HEK293 (cell line): Measurements from ENCODE around the gene VEZT.
A peak's percentile ranks its signal among the peaks of the same experiment; 100 is the strongest.

Experiments used
- CTCF ChIA-PET: fragments of 350-600 bp; formaldehyde crosslinking; extraction: SDS; loops from one replicate; lab custom pipeline; 2021; ENCODE audit warnings: antibody characterized with exemption; lab: Yijun Ruan, JAX
- POLR2A ChIA-PET: fragments of 300-600 bp; formaldehyde crosslinking; extraction: SDS; loops from one replicate; lab custom pipeline; 2020; ENCODE audit warnings: antibody characterized with exemption, inconsistent platforms; lab: Yijun Ruan, JAX
- H3K27ac ChIP-seq: fragments of 200-500 bp; sonication (Bioruptor generic); 2 replicates; pipeline ENCODE4 v1.5.1; 2014; ENCODE audit warnings: low read depth, low read length, control low read depth, inconsistent platforms; ENCODE audit errors: extremely low read depth
- H3K36me3 ChIP-seq, 2 experiments: fragments of 200-500 bp in 1 of 2; sonication (Bioruptor generic) in 1 of 2; 1 replicate in 1 of 2; 2 replicates in 1 of 2; pipeline ENCODE4 v1.5.1; 2014 to 2017; ENCODE audit warnings: inconsistent platforms in 2 of 2, low read length in 2 of 2; ENCODE audit not compliant: control insufficient read depth in 2 of 2, insufficient read depth in 1 of 2
- H3K4me1 ChIP-seq: fragments of 200-500 bp; sonication (Bioruptor generic); 2 replicates; pipeline ENCODE4 v1.5.1; 2014; ENCODE audit warnings: mild to moderate bottlenecking, low read length, inconsistent platforms; ENCODE audit not compliant: control insufficient read depth, insufficient read depth
- H3K4me3 ChIP-seq: 2 replicates; pipeline ENCODE4 v1.5.1; 2011; ENCODE audit warnings: low read depth, mild to moderate bottlenecking, control low read depth, low read length, moderate library complexity
- H3K9me3 ChIP-seq: fragments of 200-500 bp; sonication (Bioruptor generic); 2 replicates; pipeline ENCODE4 v1.5.1; 2014; ENCODE audit warnings: low read depth, low read length, inconsistent platforms; ENCODE audit not compliant: control insufficient read depth, insufficient read depth
- ATF2 ChIP-seq: fragments of 450-650 bp; formaldehyde crosslinking; IDR thresholded peaks from 2 replicates; pipeline ENCODE4 v1.5.1; 2016; ENCODE audit warnings: missing biosample characterization, missing genetic modification characterization, low read depth
- GFI1B ChIP-seq: fragments of 450-650 bp; formaldehyde crosslinking; IDR thresholded peaks from 2 replicates; pipeline ENCODE4 v1.5.1; 2016; ENCODE audit warnings: missing biosample characterization, missing genetic modification characterization
- MEIS1 ChIP-seq: sonication (generic); formaldehyde crosslinking; IDR thresholded peaks from 2 replicates; pipeline ENCODE4 v1.8.1; 2022; ENCODE audit warnings: missing genetic modification reagents, mild to moderate bottlenecking, borderline replicate concordance
- PRDM1 ChIP-seq: fragments of 450-650 bp; formaldehyde crosslinking; IDR thresholded peaks from 2 replicates; pipeline ENCODE4; 2016; ENCODE audit warnings: missing biosample characterization, missing genetic modification characterization
- RBAK ChIP-seq: fragments of 450-650 bp; formaldehyde crosslinking; IDR thresholded peaks from 2 replicates; pipeline ENCODE4 v1.5.1; 2016; ENCODE audit warnings: missing biosample characterization, missing genetic modification characterization
- ZBTB21 ChIP-seq: fragments of 450-650 bp; formaldehyde crosslinking; IDR thresholded peaks from 2 replicates; pipeline ENCODE4 v1.5.1; 2017; ENCODE audit warnings: missing biosample characterization, missing genetic modification characterization
- ZBTB6 ChIP-seq: fragments of 450-650 bp; formaldehyde crosslinking; IDR thresholded peaks from 2 replicates; pipeline ENCODE4 v1.5.1; 2017; ENCODE audit warnings: missing biosample characterization, missing genetic modification characterization
- ZNF391 ChIP-seq: fragments of 450-650 bp; formaldehyde crosslinking; IDR thresholded peaks from 2 replicates; pipeline ENCODE4 v1.5.1; 2016; ENCODE audit warnings: low read depth, missing biosample characterization, missing genetic modification characterization, borderline replicate concordance
- ZNF521 ChIP-seq: fragments of 450-650 bp; formaldehyde crosslinking; IDR thresholded peaks from 2 replicates; pipeline ENCODE4 v1.5.1; 2017; ENCODE audit warnings: missing biosample characterization, mild to moderate bottlenecking, missing genetic modification characterization
- ZNF555 ChIP-seq: fragments of 450-650 bp; formaldehyde crosslinking; conservative IDR thresholded peaks from 2 replicates; pipeline ENCODE4 v1.5.1; 2017; ENCODE audit warnings: missing biosample characterization, mild to moderate bottlenecking, missing genetic modification characterization, inconsistent platforms
- ZNF580 ChIP-seq: fragments of 450-650 bp; formaldehyde crosslinking; IDR thresholded peaks from 2 replicates; pipeline ENCODE4 v1.5.1; 2016; ENCODE audit warnings: missing biosample characterization, missing genetic modification characterization
- ZNF747 ChIP-seq: fragments of 450-650 bp; formaldehyde crosslinking; IDR thresholded peaks from 2 replicates; pipeline ENCODE4 v1.5.1; 2016; ENCODE audit warnings: missing biosample characterization, missing genetic modification characterization

VEZT gene

GRCh38 chr12:95182868-95183415, 34.7 kb upstream of the VEZT start:
- Histone ChIP-seq H3K4me3 (no peak overlapping the region), H3K27ac (no peak overlapping the region), H3K36me3 (no peaks in the 10 kb centered on the region), H3K4me1 (peaks cover 5% of the 10 kb centered on the region; the same call in 1 of the 2 replicates), H3K9me3 (no peaks in the 10 kb centered on the region)
- ChIA-PET POLR2A (no interaction called here), CTCF (no interaction called here)
- TF ChIP-seq ZNF521 (tag by site-specific recombination) (no peak), ZNF747 (no peak), ZBTB6 (no peak)

- Histone ChIP-seq H3K4me1 (peaks cover 10% of the 10 kb centered on the region; the same call in 1 of the 2 replicates), H3K27ac (no peak overlapping the region), H3K36me3 (no peaks in the 10 kb centered on the region), H3K9me3 (no peaks in the 10 kb centered on the region), H3K4me3 (no peak overlapping the region)
- no peak for TF ChIP-seq ZNF391 (tag by site-specific recombination)
- POLR2A ChIA-PET = no interaction called here
- CTCF ChIA-PET = no interaction called here
These were observed 33.5 kb upstream of the VEZT start for GRCh38 chr12:95184121-95184520.

- ChIA-PET POLR2A (no interaction called here), CTCF (no interaction called here)
- H3K4me3 ChIP-seq = no peak overlapping the region
- H3K9me3 ChIP-seq = no peaks in the 10 kb centered on the region
- H3K36me3 ChIP-seq = no peaks in the 10 kb centered on the region
- peaks cover 10% of the 10 kb centered on the region; the same call in 1 of the 2 replicates for H3K4me1 ChIP-seq
- TF ChIP-seq ZNF580 (tag by site-specific recombination) = no peak
- TF ChIP-seq PRDM1 (tag by site-specific recombination) = peak; percentile 76
- no peak for TF ChIP-seq GFI1B
- no peak for TF ChIP-seq ATF2
- TF ChIP-seq ZBTB21 (tag by site-specific recombination) = no peak
- TF ChIP-seq ZNF555 (tag by site-specific recombination) = no peak
- no peak overlapping the region for H3K27ac ChIP-seq
These were observed 32.5 kb upstream of the VEZT start for GRCh38 chr12:95185072-95185471.

- H3K9me3 ChIP-seq = no peaks in the 10 kb centered on the region
- POLR2A ChIA-PET = no interaction called here
- no peak overlapping the region for H3K27ac ChIP-seq
- CTCF ChIA-PET = no interaction called here
- no peak overlapping the region for H3K4me3 ChIP-seq
- no peaks in the 10 kb centered on the region for H3K36me3 ChIP-seq
- peaks cover 10% of the 10 kb centered on the region; the same call in 1 of the 2 replicates for H3K4me1 ChIP-seq
- TF ChIP-seq RBAK = no peak
- TF ChIP-seq MEIS1 = no peak
These were observed 31.8 kb upstream of the VEZT start for GRCh38 chr12:95185854-95186253.
